ENCODE results near the gene HEMGN.
"Not testable (repeated sequence)": the region's sequence is repeated elsewhere in the genome, so short reads cannot be mapped to it uniquely, and the experiment has no call there.

DNA sequence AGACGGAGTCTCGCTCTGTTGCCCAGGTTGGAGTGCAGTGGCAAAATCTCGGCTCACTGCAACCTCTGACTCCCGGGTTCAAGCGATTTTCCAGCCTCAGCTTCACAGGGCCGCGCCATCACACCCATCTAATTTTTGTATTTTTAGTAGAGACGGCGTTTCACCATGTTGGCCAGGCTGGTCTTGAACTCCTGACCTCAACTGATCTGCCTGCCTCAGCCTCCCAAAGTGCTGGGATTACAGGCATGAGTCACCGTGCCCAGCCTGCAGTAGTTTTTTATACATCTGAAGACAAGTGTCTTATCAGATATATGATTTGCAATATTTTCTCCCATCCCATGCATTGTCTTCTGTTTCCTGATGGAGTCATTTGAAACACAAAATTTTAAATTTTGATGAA, 38.7 kb upstream of the HEMGN start:
- TF ChIP-seq POLR2A (IDR thresholded peaks at IDR 0.05), result not testable (repeated sequence)
- TF ChIP-seq, protein P1, sequence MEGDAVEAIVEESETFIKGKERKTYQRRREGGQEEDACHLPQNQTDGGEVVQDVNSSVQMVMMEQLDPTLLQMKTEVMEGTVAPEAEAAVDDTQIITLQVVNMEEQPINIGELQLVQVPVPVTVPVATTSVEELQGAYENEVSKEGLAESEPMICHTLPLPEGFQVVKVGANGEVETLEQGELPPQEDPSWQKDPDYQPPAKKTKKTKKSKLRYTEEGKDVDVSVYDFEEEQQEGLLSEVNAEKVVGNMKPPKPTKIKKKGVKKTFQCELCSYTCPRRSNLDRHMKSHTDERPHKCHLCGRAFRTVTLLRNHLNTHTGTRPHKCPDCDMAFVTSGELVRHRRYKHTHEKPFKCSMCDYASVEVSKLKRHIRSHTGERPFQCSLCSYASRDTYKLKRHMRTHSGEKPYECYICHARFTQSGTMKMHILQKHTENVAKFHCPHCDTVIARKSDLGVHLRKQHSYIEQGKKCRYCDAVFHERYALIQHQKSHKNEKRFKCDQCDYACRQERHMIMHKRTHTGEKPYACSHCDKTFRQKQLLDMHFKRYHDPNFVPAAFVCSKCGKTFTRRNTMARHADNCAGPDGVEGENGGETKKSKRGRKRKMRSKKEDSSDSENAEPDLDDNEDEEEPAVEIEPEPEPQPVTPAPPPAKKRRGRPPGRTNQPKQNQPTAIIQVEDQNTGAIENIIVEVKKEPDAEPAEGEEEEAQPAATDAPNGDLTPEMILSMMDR (IDR thresholded peaks at IDR 0.05), result not testable (repeated sequence)

Measured in tibial nerve (tissue), 3 donors.